ENCODE results near the gene FOXP4.

DNA sequence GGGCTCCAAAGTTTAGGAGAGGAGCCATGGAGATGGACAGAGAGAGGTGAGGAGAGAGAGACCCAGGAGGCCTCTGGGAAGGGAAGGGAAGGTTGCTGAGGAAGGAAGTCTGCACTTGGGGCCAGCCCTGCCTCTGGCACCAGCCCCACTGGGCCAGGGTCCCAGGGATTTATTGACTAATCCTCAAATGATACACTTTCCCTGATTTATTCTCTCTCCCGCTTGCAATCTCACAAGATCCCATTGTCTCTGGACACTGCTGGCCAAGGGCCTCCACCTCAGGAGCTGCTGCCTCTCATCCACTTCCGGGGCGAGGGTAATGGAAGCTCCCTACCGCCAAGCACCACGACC is 43.6 kb upstream of the FOXP4 start:
- TF ChIP-seq CTCF (IDR thresholded peaks at IDR 0.05; ENCODE audit: low read depth, low read length), result no peak
- no peak for TF ChIP-seq EZH2phosphoT487 (IDR thresholded peaks at IDR 0.05; ENCODE audit: low read depth)

Measured in OCI-LY3 (cell line).